Upper lobe of left lung (tissue), 4 donors: ENCODE results near the gene UNC5C.

Source experiments
- CTCF ChIP-seq, 6 experiments: fragments of 450-650 bp in 4 of 6; fragments of 200-600 bp in 2 of 6; sonication (generic) in 2 of 6; IDR thresholded peaks; one replicate each; pipeline ENCODE4 v1.5.1; 2016 to 2019; ENCODE audit warnings: antibody characterized with exemption in 6 of 6
- EP300 ChIP-seq, 4 donors: sonication (generic); formaldehyde crosslinking; IDR thresholded peaks; one replicate each; pipeline ENCODE4 v1.5.1; 2017; ENCODE audit warnings: antibody characterized with exemption in 4 of 4, control low read depth in 2 of 4
- POLR2A ChIP-seq, 4 donors: fragments of 450-650 bp; IDR thresholded peaks; one replicate each; pipeline ENCODE4 v1.5.1; 2016 to 2017; ENCODE audit warnings: antibody characterized with exemption in 4 of 4, mild to moderate bottlenecking in 2 of 4
- POLR2AphosphoS5 ChIP-seq, 2 donors: sonication (generic); formaldehyde crosslinking; IDR thresholded peaks; one replicate each; pipeline ENCODE4 v1.5.1; 2017; ENCODE audit warnings: antibody characterized with exemption in 2 of 2

GRCh38 chr4:95124906-95125504 lies 423.8 kb downstream of the UNC5C start:
- peak in 2 of 6 experiments; percentile 37 to 41 for TF ChIP-seq CTCF (IDR thresholded peaks at IDR 0.05)
- TF ChIP-seq EP300 (IDR thresholded peaks at IDR 0.05): no peak
- TF ChIP-seq POLR2A (IDR thresholded peaks at IDR 0.05): no peak
- no peak for TF ChIP-seq POLR2AphosphoS5 (IDR thresholded peaks at IDR 0.05)
